Daoy (cell line): ENCODE results near the gene TRERF1. TPM values are rescaled to one million over a fixed set of nuclear protein-coding genes. Genes with fewer than 3 reads are reported as not detected.

Source experiments
- DNase-seq: peaks from one replicate; pipeline ENCODE4 v3.0.0-alpha.2; 2015; ENCODE audit warnings: low read depth
- total RNA-seq: library from RNA; depleted of rRNA; stranded (reverse); fragments of >200 nt; shearing (Covaris generic); gene quantifications from 2 replicates; pipeline ENCODE4 v1.2.3, GENCODE V29; 2014

TRERF1 gene
- total RNA-seq, 1 experiment from 2014 or later = 3.8 TPM

DNA sequence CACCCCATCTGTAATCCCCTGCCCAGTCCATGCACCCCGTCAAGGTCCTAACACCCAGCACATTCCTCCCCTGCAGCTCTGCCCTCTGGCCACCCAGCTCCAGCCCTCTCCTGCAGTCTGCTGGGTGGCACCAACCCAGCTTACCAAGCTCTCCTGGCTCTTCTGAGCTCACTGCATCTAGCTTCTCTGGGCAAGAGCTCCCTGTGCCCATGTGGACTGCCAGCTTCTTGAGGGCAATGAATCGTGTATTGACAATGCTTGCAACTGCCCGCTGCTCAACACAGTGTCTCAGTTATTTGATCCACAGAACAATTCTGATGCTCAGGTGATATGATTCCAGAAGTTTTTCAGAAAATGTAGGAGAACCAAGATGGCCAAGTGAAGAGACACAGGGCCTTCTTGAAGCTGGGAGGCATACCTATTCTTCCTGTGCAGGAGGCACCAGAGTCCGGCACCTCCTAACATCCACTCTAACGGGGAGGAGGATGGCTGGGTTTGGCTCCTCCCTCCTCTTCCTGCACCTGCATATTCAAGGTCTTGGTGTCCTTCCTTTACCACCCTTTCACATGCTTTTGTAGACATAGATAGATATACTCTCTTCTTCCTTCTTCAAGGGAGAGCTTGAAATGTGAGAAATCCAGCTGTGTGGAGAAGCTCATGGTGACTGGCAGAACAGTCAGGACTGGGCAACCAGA, 85.6 kb downstream of the TRERF1 start:
- no peak for DNase-seq

DNA sequence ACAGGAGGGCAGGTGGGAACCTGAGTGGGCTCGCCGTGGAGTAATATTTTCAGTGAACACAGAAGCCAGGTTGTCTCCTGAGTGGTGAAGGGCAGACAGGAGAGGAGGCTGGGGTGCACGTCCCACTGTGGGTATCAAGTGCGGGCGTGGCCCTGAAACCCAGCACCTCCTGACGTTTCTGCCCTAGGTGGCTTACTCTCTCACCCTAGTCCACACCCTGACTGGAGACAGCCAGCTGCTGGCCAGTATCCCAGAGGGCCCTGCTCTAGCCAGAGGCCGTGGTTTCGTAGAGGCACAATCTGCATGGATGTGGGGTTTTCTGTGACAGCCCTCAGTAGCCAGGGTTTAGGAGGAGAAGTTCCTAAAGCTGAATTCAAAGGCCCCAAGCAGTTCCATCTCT, 86.7 kb downstream of the TRERF1 start:
- DNase-seq = no peak

DNA sequence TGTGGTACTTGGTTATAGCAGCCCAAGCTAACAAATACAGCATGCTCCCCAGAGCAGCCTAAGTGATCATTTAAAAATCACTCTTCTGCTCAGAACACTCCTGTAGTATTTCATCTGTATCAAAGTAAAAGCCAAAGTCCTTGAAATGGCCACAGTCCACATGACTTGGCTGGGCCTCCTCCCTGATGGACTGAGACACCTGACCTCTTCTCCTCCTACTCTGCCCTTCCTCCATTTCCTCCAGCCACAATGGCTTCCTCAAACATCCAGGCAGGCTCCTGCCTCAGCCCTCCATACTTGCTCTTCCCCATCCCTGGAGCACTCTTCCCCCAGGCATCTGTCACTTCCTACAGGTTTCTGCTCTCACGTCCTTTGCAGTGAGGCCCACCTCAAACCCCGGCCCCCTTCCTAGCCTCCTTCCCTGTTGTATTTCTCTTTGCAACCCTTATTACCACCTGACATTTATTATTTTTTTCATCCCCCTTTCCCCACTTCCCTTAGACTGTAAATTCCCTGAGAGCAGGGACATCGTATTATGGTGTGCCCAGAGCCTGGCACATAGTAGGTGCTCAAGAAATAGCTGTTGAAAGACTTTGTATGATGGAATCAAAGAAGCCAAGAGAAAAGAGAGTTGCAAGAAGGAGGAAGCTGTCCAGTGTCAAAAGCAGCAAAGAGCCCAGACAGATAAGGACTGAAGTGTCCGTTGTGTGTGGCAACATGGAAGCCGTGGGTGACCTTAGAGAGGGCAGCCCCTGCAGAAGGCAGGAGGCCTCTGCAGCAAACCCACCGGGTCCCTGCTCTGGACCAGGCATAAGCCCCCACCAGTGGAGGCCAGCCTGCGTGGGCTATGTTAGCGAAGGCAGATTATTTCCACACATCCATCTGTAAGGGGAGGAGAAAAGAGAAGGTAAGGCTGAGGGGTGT, 87.5 kb downstream of the TRERF1 start:
- DNase-seq = no peak

DNA sequence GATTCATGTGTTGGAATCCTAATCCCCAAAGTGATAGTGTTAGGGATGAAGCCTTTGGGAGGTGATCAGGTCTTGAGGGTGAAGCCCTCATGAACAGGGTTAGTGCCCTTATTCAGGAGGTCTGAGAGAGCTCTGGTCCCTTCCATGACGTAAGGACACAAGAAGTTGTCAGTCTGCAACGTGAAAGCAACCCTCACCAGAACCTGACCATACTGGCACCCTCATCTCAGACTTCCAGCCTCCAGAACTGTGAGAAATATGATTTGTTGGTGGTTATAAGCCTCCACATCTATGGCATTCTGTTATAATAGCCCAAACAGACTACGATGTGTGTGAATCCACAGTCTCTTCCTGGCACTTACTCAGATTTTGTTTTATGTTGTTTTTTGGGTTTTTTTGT, 90.7 kb downstream of the TRERF1 start:
- DNase-seq = no peak

DNA sequence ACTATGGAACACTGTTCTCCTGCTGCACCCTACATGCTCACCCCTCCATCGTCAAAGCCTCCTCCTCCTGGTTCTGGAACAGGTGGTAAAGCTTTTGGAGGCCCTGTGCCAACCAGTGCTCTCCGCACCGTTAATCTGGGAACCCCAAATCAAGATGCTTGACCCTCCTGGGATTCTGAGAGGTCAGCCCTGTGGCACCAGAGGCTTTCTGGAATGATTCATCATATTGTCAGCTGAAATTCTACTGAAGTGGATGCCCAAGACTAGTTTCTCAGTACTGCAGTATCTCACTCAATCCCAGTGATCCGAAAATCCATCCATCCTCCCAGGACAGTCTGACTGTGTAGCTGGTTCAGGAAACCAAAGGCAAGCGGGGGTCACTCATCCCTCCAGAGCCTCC, 92.7 kb downstream of the TRERF1 start:
- DNase-seq = peak; percentile 26

DNA sequence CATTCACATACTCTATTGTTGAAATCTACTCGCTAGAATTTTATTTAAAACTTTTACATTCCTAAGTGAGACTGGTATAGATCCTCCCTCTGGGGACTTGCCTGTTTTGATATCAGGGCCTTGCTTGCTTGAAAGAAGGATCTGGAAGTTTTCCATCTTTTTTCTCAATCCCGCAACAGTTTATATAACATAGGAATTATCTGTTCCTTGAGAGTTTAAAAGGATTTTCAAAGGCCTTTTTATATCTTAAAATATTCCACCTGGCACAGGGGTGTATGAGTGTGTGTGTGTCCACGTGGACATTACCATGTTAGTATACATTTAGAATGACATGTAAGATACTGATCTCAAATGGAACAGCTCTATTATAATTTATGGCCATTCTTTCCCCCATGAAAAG, 96.3 kb downstream of the TRERF1 start:
- no peak for DNase-seq

DNA sequence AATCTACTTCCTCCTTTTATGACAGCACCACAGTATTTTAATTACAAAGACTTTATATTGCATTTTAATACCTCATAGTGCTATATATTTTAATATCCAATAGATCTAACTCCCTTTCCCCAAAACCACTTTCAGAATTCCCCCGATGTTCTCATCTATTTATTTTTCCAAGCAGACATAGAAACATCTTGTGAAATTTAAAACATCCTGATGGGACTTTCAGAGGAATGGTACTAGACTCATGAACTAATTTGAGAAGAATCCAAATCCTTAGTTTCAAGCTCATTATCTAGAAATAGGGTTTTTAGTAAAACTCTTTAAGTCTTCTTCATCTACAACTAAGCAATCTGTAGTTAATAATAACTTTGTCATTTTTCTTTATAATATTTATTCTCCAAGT, 97.0 kb downstream of the TRERF1 start:
- DNase-seq = peak; percentile 35

DNA sequence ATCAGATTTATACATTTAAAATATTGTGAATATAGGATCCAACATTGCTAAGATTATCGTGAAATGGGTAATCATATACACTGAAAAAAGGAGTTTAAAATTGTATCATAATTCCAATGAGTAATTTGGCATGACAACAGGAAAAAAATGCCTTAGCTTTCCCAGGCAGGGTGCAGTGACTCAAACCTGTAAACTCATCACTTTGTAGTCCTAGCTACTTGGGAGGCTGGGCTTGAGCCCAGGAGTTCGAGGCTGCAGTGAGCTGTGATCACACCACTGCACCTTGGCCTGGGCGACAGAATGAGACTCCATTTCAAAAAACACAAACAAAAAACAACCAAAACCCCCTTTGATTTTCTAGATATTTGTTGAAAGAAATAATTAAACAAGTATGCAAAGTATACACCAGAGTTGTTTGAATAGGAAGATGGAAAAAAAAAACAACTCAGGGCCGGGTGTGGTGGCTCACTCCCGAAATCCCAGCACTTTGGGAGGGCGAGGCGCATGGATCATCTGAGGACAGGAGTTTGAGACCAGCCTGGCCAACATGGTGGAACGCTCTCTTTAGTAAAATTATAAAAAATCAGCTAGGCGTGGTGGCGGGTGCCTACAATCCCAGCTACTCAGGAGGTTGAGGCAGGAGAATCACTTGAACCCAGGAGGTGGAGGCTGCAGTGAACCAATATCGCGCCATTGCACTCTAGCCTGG, 98.7 kb downstream of the TRERF1 start:
- DNase-seq = peak; percentile 87

DNA sequence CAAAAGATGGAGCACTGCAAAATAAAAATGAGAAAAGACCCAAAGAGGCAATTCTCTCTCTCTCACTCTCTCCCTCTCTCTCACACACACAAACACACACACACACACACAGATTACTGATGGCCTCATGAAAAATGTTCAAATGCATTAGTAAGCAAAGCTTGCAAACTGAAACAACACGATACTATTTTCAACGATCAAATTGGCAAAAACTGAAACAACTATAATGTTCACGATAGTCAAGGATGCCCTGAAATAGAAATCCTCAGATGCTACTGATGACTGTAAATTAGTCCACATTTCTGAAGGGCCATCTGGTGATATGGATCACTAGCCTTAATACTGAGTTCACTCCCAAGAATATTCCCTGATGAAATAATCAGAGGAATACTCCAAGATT, 100.8 kb downstream of the TRERF1 start:
- no peak for DNase-seq

DNA sequence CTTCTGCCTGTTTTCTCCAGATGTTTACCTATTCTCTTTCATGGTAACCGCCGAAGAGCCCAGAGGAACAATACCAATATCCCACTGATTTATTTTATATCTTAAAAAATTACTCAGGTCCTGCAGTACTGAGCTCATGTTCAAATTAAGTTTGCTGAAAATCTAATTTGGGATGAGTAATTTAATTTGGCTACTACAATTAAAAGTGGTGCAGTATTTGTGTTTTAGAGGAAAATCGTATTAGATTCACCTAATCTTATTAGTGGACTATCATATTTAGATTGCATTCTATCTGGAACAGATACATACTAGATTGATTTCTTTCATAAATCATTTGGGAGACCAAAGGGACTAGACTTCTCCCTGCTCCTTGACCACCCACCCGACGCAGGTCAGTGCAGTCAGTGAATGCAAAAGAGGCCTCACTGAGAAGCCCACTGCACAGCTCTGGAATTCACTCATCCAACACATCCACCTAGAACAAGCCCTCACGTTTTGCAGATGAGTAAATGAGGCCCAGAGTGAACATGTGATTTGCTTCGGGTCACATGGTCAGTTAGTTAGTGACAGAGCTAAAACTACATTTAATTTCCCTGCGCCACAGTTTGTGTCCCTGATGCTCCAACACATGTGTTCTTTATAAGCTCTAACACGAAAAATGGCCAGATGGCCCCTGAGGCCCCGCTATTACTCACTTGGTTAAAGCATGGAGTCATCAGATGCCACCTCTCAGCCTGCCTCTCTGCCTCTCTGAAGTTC, 101.8 kb downstream of the TRERF1 start:
- no peak for DNase-seq

DNA sequence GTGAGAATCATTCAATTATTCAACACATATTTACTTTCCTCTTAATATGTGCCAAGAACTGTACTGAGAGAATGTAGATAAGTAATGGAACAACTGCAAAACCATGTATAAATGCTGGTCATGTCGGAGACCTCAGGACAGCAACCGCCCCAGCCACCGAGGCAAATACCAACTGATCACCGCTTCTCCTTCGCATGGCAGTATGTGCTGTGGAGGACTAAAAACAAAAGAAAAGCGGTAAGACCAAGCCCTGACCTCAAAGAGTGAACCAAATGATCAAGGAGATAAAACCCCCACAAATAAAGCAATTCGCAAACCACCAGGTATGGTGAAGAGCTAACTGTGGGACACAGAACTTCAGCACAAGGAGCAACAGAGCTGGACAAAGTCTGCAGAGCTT, 104.3 kb downstream of the TRERF1 start:
- no peak for DNase-seq

DNA sequence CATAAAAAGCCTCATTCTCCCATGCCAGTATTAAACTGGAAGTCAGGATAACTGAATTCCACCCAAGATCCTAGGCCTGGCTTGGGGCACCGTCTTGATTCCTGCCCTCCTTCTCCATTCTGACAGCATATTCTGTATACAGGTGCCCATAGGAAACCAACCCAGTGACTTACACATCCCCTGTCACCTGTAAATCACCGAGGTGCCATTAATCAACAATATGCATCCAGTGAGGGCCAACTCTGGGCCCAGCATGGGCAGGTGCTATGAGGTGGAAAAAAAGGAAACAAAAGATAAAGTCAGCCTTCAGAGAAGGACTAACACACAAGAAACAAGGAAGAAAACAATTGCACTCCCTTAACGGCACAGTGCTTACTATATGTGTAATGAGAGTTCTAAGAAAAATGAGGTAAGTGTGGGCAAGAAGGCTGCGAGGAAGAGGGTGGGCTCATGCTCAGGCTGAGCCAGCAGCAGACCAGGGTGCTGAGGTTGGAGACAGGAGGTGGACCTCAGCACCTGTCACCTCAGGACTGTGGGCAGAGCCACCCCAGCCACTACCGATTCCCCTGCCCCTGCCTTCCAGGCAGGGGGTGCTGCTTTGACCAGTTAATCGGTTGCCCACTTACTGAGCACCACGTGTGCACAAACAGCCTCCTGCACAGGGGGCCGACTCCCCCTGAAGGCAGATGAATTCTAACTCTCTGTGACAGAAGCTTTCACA, 105.9 kb downstream of the TRERF1 start:
- no peak for DNase-seq

DNA sequence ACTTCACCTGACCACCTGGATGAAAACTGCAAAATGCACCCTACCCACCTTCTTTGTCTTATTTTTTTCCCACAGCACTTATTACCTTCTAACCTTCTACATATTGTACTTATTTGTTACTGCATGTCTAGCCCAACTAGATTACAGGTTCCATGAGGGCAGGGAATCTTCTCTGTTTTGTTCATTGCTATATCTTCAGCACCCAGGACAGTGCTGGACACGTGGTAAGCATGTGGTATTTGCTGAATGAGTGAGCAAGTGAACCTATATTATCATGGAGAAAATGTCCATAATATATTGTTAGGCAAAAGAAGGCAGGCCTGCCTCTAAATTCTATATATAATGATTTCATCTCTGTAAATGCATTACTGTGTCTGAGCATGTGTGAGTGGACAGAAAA, 107.0 kb downstream of the TRERF1 start:
- DNase-seq = no peak

DNA sequence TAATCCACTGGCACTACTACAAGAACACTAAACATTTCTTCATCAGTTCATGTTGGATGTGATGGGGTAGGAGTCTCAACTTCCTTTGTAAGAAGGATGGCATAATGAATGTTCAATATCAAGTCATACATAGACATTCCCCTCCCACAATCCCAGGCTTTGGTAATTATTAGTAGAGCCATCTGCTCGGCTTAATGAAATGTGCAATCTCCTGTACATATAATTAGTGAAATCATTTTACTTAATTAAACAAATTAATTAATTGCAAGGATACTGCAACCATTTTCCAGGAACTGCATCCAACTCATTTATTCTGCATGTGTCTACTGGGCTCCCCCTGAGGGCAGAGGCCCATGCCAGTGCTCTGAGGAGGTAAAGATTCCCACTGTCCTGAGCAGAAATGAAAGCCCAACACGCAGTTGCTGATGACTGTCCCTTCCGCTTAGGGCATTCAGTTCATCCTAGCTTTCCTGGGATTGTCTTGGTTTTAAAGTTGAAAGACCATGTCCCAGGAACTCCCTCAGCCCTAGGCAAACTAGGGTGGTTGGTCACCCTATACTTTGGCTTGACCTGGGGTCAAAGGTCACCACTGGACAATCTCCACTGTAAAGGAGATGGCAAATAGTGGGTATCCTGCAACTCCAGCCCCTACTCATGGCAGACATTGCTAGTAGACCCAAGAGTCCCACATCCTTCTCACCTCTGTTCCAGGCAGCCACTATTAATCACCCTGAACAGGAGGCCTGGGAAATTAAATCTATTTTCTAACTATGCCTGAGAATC, 109.8 kb downstream of the TRERF1 start:
- DNase-seq = no peak

DNA sequence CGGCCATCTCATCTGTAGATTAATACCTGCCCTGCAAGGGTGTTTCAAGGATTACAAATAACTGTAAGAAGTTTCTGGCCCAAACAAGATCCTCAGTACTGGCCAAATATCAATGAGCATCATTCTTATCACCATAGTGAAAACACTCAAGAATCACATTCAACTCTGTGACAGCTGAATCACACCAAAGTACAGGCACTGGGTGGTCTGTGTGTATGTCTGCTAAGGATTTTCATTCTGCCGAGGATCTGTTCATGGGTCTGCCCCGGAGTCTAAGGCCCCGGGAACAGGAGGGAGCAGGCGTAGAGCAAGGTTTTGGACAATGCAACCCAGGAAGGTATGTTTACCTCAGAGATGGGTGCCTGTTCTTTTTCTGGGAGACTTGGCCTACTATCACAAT, 110.5 kb downstream of the TRERF1 start:
- no peak for DNase-seq

DNA sequence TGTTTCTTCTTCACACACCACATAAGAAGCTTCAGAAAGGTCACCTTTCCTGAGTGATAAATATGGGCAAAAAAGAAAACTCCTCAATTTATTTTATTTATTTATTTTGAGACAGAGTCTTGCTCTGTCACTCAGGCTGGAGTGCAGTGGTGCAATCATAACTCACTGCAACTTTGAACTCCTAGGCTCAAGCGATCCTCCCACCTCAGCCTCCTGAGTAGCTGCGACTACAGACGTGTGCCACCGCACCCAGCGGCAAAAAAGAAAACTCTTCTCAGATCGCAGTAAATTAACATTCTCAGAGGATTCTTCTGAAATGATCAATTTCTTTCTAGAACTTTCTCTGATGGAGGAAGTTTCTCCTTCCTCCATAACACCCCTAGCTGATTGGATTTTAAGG, 111.2 kb downstream of the TRERF1 start:
- no peak for DNase-seq

DNA sequence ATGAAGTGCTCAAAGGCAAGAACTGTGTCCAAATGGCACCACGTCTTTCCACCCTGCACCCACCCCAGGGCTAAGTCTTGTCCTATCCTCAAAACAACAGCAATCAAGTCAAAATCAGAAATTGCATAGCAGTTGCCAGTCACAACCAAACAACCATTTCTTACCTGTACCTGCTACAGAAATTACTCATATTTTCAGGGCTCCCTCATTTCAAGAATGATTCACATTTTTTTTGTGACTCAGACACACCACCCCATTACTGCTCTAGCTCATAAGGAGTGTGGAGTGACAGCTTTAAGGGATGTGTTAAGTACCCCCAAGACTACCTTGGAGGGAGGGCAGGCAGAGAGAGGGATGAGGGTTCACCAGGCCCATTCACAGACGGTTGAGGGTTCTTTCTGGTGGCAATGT, 111.7 kb downstream of the TRERF1 start:
- DNase-seq = peak; percentile 29

DNA sequence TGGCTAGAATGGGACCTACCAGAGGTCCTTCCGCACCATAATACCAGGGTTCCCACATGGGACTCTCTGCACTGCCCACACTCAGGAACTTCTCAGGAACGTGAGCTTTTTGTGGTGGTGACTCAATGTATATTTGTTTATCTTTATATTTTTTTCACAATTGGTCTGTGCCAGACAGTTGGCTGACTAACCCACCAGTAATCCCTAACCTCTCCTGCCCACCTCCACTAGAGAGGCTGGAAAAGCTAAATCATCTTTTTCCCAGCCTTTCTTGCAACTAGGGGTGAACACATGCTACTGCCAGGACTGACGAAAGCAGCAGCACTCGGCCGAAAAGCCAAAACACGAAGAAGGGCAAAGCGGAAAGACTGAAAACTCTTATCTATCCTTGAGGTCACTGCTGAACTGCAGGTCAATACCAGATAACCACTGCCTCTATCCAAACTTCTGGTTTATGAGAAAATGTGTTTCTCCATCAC, 112.9 kb downstream of the TRERF1 start:
- peak; percentile 98 for DNase-seq

DNA sequence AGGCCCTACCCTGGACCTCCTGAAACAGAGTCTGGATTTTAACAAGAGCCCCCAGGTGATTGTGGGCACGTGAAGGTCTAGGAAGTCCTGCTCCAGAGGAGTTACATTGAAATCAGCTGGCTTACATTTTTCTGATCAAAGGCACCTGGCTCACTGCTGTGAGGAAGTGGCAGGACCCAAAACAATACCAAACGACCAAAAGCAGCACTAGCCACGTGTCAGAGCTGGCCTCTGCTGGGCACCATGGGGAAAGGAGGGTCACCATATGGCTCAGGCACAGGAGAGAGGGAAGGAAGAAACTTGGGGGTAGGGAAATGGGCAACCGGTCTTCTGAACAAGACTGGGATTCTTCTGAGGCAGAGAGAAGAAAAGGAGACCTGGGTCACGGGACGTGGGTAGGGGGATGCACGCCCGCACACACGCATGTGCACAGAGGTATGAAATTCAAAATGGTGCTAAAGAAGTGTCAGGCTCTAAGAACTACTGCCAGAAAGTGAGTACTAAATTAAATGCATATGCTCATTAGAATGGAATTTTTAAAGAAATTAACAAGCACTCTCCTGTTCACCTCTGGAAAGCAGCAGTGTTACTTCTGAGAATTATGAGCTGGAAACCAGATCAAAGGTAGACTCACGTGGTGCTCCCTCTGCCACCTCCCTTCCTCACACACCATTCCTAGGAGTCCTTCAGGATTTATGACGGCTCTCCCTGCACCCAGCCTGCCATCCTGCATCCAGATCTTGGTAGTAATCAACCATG, 113.6 kb downstream of the TRERF1 start:
- DNase-seq = peak; percentile 44
